Measurements from ENCODE around the gene ABLIM2.

DNA sequence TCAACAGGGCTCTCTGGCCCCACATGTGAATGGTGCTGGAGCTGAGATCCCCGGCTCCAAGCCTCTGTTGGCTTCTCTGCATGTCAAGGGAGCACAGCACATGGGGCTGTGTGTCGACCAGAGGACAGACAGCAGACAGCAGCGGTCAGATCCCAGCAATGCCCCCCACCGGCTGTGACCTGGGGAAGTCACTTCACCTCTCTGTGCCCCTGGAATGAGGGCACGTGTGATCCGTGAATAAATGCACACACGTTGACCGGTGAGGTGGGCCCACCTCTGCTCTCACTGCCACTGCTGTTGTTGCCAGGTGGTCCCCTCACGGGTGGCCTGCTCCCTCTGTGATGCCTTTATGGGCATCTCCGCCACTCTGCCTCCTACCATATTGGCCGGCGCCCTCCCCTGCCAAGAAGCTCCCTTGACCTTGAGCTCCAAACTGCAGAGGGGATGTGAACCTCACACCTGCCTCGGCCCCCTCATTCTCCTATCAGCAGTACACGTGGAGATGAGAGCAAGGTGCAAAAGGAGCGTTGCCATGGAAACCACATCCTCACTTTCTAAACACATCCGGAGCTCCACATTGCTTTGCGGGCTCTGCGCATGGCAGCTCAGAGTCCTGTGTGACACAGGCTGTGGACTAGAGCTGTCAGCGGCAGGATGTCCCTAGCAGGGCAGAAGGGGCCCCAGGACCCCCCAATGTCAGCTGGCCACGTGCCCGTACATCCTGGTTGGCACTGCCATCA, 75.4 kb downstream of the ABLIM2 start:
- no peak for TF ChIP-seq CTCF (IDR thresholded peaks at IDR 0.05; ENCODE audit: low read length)
- no peak for TF ChIP-seq EZH2 (optimal IDR thresholded peaks at IDR 0.05; ENCODE audit: low read depth, low read length)
